GM19240 (cell line): ENCODE data around the gene SCAMP4.

Source experiments
- DNase-seq: peaks from one replicate; pipeline ENCODE4 v3.0.0; 2011; ENCODE audit warnings: low spot score; ENCODE audit not compliant: insufficient read length

Gene SCAMP4

GRCh38 chr19:1956122-1956494, 50.9 kb downstream of the SCAMP4 start:
- no peak for DNase-seq

- DNase-seq: no peak
Measured at GRCh38 chr19:1956868-1957492, 51.8 kb downstream of the SCAMP4 start.

GRCh38 chr19:1957562-1958248, 52.5 kb downstream of the SCAMP4 start:
- no peak for DNase-seq

GRCh38 chr19:1959928-1960589, 54.9 kb downstream of the SCAMP4 start:
- DNase-seq: no peak

GRCh38 chr19:1961000-1961883, 56.0 kb downstream of the SCAMP4 start:
- DNase-seq: no peak

- DNase-seq: no peak
Measured at GRCh38 chr19:1962674-1963073, 57.5 kb downstream of the SCAMP4 start.

GRCh38 chr19:1967087-1967608, 61.9 kb downstream of the SCAMP4 start:
- no peak for DNase-seq

- DNase-seq: no peak
Measured at GRCh38 chr19:1968279-1969175, 63.3 kb downstream of the SCAMP4 start.

- no peak for DNase-seq
Measured at GRCh38 chr19:1969176-1970002, 64.2 kb downstream of the SCAMP4 start.

- DNase-seq: no peak
Measured at GRCh38 chr19:1970003-1970805, 65.0 kb downstream of the SCAMP4 start.

- DNase-seq: no peak
Measured at GRCh38 chr19:1970806-1971502, 65.8 kb downstream of the SCAMP4 start.

- DNase-seq: no peak
Measured at GRCh38 chr19:1974381-1975161, 69.4 kb downstream of the SCAMP4 start.

- no peak for DNase-seq
Measured at GRCh38 chr19:1975162-1975480, 69.9 kb downstream of the SCAMP4 start.
